GM18526 (cell line): ENCODE data around the gene ZNF724.

Source experiments
- POLR2A ChIP-seq: IDR thresholded peaks from 3 replicates; pipeline ENCODE4 v1.6.1; 2011; ENCODE audit not compliant: insufficient read length; ENCODE audit errors: extremely low read depth

Gene ZNF724

DNA sequence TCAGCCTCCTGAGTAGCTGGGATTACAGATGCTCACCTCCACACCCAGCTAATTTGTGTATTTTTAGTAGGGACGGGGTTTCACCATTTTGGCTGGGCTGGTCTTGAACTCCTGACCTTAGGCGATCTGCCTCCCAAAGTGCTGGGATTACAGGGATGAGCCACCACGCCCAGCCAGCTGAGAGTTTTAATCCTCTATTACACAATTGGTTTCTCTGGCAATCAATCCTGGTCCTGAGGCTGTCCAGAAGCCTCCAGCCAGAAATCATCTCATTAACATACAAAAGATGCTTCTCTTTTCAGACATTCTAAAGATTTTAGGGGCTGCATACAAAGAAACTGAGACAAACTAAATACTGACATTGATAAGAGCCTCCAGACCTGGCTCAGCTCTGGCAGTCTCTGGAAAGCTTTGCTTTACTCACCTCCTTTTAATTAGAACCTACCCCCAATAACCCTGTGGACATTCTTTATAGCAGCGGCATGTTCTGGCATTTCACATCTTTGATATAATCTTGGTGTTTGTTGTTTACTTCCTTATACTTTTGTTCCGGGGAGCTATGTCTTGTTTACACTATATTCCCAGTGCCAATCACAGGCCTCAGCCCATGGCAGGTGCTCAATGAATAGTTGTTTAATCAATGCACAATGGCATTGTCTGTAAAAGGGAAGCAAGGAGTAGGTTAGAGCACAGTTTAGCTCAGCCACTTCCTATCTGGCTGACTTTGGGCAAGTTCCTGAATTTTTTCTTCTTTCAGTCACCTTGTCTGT is 4.1 kb upstream of the ZNF724 start:
- TF ChIP-seq POLR2A = no peak

DNA sequence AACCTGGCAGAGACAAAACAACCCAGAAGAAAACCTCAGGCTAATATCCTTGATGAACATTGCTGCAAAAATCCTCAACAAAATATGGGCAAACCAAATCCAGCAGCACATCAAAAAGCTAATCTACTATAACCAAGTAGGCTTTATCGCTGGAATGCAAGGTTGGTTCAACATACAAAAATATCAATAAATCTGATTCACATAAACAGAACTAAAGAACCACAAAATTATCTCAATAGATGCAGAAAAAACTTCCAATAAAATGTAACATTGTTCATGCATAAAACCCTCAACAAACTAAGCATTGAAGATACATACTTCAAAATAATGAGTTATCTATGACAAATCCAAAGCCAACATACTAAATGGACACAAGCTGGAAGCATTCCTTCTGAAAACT is 8.8 kb downstream of the ZNF724 start:
- no peak for TF ChIP-seq POLR2A

DNA sequence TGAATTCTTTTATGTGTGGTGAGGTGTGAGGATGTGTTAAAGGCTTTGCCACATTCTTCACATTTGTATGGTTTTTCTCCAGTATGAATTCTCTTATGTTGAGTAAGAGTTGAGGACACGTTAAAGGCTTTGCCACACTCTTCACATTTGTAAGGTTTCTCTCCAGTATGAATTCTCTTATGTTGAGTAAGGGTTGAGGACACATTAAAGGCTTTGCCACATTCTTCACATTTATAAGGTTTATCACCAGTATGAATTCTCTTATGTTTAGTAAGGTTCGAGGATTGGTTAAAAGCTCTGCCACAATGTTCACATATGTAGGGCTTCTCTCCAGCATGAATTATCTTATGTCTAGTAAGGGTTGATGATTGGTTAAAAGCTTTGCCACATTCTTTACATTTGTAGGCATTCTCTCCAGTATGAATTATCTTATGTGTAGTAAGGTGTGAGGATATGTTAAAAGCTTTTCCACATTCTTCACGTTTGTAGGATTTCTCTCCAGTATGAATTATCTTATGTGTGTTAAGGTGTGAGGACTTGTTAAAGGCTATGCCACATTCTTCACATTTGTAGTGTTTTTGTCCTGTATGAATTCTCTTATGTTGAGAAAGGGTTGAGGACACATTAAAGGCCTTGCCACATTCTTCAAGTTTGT is 27.1 kb downstream of the ZNF724 start:
- TF ChIP-seq POLR2A = no peak

DNA sequence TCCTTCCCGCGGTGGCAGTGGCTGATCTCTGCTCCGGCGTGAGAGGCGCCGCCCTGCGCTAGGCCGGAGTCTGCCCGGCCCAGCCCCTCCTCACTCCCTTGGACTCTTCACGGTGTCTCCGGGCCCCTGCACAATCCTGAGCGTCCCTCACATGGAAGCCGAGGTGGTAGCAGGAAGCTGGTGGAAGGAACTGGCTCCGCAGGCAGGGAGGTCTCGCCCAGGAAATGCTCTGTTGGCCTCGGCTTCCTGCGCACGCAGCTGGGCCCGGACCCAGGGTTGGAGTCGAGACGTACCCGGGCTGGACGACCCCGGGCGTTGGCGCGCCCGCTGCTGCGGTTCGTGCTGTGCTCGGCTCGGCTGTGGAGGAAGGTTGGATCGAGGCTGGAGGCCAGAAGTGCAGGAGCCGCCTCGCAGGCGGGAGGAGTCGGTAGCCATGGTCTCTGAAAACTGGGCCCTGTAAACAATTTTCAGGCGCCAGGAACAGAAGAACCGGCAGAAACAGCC is 46.3 kb downstream of the ZNF724 start:
- no peak for TF ChIP-seq POLR2A

DNA sequence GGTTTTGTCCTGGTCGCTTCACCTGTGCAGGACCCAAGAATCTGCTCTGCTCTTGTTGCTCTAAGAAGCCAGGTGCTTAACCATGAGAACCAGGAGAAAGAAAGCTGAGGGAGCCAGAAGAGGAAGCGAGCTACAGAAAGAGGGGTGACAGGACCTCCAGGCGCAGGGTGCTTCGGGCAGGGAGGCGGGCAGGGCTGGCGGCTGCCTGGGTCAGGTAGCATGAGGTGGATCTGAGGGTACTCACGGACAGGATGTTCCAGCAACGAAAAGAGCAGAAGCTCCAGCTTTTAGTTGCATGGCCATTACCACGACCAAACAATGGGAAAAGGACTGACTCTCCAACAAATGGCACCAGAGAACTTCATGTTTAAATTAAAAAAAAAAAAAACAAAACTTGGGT is 59.9 kb downstream of the ZNF724 start:
- no peak for TF ChIP-seq POLR2A

DNA sequence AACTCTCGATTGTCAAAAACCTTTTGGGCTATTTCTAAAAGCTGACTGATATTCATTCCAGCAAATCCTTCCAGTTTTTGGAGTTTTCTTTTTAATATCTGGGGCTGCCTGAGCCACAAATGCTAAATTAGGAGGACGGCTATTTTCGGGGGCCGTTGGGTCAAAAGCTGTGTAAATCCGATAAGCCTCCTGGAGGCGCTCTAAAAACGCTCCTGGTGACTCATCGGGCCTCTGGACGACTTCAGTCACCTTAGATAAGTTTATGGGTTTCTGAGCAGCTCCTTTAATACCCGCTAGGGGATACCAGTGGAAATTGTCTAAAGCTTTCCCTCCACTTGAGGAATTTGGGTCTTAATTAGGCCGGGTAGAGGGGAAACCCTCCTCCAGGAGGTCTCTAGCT is 66.9 kb downstream of the ZNF724 start:
- no peak for TF ChIP-seq POLR2A
